Right cardiac atrium (tissue), 5 donors: ENCODE measurements around the gene FGF3. TPM values are rescaled to one million over a fixed set of nuclear protein-coding genes. Genes with fewer than 3 reads are reported as not detected.

Experiments
- ATAC-seq, 2 donors: fragments of 200-7000 bp; cut with Tn5 transposase; one replicate each; pipeline versions ENCODE4 v1.8.0 to v1.9.1; 2020; ENCODE audit warnings: moderate library complexity in 2 of 2, mild to moderate bottlenecking in 1 of 2
- DNase-seq, 3 donors: peaks; one replicate each; pipeline ENCODE4 v3.0.0-alpha.2; 2020
- H3K27ac ChIP-seq: one replicate; pipeline ENCODE4 v1.5.1; 2013; ENCODE audit warnings: mild to moderate bottlenecking, low read length, control low read depth, moderate library complexity
- H3K27me3 ChIP-seq: one replicate; pipeline ENCODE4 v1.6.1; 2013; ENCODE audit not compliant: control insufficient read depth, insufficient read depth
- H3K4me1 ChIP-seq: one replicate; pipeline ENCODE4 v1.6.1; 2013; ENCODE audit warnings: low read length; ENCODE audit not compliant: control insufficient read depth, insufficient read depth
- H3K4me3 ChIP-seq: one replicate; pipeline ENCODE4 v1.5.1; 2013; ENCODE audit warnings: low read length, control low read depth
- H3K9me3 ChIP-seq: one replicate; pipeline ENCODE4 v1.6.1; 2013; ENCODE audit warnings: low read length; ENCODE audit not compliant: control insufficient read depth
- WGBS: extraction: QIAGEN DNeasy Blood & Tissue Kit; methylation state at CpG from one replicate; pipeline ENCODE4 v1.1.7; 2013; 5-methylcytosine and 5-hydroxymethylcytosine counted together
- intact Hi-C, 4 donors: fragments of 100-400 bp; cut with DNase I; formaldehyde crosslinking; loops; one replicate each; pipeline versions ENCODE4 v1.11.0 to v1.14.0; 2022 to 2023
- polyA plus RNA-seq: library from polyadenylated mRNA; stranded (reverse); fragments of 200-250 nt; gene quantifications from one replicate; pipeline ENCODE4 v1.2.3, GENCODE V29; 2013
- total RNA-seq, 4 donors: library from RNA; stranded (reverse); fragmentation: NEBNext Ultra II Directional; extraction: Animal tissue kit (Norgen Biotek cat#: 25700); gene quantifications; one replicate each; pipeline ENCODE4 v1.2.1, GENCODE V29; 2021
- donor health status: healthy with polysubstance abuse.
- donor health status: DM: no; HTN: yes; CAD: no.
- donor health status: DM: no; HTN: no; CAD: no.
- donor health status: DM: no; HTN: yes; CAD: no; lungs with severe emphysema.
- donor health status: DM: yes; HTN: yes; CAD: no.

Gene FGF3
- total and polyA plus RNA-seq, 5 donors: not detected

DNA sequence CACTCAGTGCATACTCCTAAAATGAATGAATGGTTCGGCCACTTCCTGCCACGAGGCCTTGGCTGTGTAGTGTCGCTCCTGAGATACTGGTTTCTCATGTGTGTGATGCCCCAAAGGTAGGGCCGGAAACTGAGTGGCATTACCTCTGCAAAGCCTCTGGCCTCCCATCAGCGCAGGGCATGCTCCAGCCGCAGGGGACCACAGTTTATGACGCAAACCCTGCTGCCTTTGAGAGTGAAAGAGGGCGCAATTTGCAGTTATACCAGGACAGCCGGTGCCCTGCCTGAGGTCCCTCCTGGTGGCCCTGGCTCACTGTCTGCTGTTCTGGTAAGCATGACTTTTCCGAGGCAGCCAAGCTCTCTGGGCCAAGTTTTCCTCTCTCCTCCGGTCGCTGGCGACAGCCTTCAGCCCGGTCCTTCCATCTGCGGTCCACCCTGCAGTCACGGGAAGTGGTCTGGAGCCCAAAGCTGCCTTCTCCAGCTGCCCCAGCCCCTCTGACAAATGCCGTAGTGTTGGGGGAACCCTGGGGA is 2.4 kb upstream of the FGF3 start:
- H3K4me1 ChIP-seq: no peaks in the 10 kb centered on the region
- intact Hi-C loops: no loop called here
- H3K27ac ChIP-seq: no peak overlapping the region
- H3K27me3 ChIP-seq: no peaks in the 10 kb centered on the region
- ATAC-seq: no peak
- no peak for DNase-seq
- H3K4me3 ChIP-seq: no peak overlapping the region
- 70% methylated on average over 17 of the region's 17 CpGs for WGBS
- H3K9me3 ChIP-seq: no peaks in the 10 kb centered on the region

DNA sequence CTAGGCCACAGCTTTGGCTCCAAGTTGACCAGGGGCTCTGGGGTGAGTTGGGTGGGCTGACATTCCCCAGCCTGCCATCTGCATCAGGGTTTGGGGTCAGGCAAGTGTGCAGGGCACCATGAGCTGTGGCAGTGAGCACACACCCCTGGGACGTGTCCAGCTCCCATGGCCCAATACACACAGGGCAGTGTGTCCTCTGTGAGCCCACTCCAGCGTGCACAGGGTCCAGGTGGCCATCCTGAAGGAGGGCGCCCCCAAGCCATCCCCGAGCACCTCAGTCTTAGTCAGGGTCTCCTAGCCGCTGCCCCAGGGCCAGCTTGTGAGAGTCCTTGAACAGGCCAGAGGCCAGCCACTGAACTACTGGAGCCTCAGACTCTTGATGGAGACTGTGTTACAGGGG is 1.2 kb upstream of the FGF3 start:
- Histone ChIP-seq H3K9me3 (no peaks in the 10 kb centered on the region), H3K27ac (no peak overlapping the region), H3K27me3 (no peaks in the 10 kb centered on the region), H3K4me1 (no peaks in the 10 kb centered on the region), H3K4me3 (no peak overlapping the region)
- no peak for DNase-seq
- no peak for ATAC-seq
- intact Hi-C loops: no loop called here
- 82% methylated on average over 5 of the region's 5 CpGs for WGBS

DNA sequence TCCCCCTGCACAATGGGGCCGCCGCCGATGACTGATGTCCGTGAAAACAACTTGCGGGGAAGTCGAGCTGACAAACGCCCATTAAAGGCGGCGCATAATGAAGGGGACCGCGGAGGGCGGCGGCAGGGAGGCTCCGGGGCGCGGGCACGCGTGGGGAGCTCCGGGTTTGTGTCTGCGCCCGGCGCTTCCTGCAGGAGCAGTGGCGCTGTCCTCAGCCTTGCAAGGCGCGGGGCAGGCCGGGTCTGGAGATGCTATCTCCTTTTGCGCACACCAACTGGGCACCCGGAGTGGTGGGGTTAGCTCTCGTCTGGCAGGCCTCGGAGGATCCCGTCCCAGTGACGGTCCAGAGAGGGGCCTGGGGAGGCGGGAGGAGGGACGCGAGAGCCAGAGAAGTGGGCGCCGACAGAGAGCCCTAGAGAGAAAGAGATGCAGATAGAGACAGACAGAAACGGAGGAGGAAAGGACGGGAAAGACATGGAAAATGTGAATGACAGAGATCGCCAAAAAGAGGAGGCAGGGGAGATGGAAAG is 390 bp upstream of the FGF3 start:
- H3K27me3 ChIP-seq: no peaks in the 10 kb centered on the region
- no peaks in the 10 kb centered on the region for H3K9me3 ChIP-seq
- ATAC-seq (no peak), DNase-seq (no peak)
- H3K4me1 ChIP-seq: no peaks in the 10 kb centered on the region
- no peak overlapping the region for H3K27ac ChIP-seq
- intact Hi-C loops: no loop called here
- WGBS: 1% methylated on average over 40 of the region's 40 CpGs
- no peak overlapping the region for H3K4me3 ChIP-seq

DNA sequence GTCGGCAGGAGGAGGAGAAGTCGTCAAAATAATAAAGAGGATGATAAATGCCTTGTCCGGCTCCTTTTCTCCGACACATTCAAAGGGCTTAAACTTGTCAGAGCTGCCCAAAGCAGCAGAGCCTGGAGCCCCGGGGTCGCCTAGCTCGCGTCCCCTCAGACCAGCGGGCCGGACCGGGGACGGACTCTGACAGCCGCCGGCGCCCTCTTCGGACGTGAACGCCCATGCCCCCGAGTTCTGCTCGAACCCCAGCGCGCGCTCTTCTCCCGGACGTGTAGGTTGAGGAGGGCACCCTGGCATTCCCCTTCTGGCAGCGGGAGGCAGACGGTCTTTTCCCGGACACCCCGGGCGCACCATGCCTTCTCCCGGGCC is 999 bp downstream of the FGF3 start:
- intact Hi-C loops: no loop called here
- Histone ChIP-seq H3K4me3 (no peak overlapping the region), H3K27me3 (no peaks in the 10 kb centered on the region), H3K27ac (no peak overlapping the region), H3K9me3 (no peaks in the 10 kb centered on the region), H3K4me1 (no peaks in the 10 kb centered on the region)
- DNase-seq: no peak
- ATAC-seq: no peak
- WGBS: 1% methylated on average over 31 of the region's 31 CpGs

DNA sequence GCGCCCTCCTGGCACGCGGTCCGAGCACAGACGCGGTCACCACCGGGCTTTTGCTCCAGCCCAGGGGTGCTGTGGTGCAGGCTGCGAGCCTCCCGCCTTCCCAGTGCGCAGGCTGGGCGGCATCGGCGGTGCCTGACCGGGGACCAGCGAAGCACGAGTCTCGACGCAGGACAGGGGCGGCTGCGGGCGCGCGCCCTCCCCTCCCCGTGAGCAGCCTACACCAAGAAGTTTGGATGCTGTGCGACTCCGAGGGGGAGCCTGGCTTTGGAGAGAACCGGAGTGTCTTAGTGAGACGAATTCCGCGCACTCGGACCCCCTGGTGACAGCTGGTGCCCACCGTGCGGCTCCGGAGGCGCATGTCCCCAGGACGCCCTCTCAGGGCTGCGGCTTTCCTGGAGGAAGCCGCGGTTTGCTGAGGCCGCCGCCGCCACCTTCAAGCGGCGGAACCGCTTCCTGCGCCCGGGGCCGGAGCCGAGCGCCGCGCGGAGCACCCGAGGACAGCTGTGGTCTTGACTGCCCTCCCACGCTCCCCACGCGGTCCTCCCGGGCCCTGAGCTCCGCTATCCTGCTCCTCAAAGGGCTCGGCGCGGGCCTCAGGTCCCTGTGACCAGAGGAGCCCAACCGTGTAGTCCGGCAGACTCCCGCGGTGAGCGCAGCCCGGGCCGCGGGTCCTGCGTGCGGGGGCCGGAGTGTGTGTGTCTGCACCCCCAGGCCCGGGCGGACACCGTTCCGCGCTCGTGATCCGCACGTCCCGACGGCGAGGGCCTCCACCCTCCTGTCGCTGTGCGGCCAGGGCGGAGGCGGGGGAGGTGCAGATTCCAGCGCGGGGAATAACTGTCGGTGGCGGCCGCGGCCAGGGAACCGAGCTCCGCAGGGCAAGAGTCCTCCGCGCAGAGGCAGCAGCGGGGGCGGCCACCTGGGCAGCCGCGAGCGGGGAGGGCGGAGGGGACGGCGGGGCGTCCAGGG is 1.7 kb downstream of the FGF3 start:
- WGBS: under 1% methylated on average over 107 of the region's 107 CpGs
- H3K27me3 ChIP-seq: no peaks in the 10 kb centered on the region

DNA sequence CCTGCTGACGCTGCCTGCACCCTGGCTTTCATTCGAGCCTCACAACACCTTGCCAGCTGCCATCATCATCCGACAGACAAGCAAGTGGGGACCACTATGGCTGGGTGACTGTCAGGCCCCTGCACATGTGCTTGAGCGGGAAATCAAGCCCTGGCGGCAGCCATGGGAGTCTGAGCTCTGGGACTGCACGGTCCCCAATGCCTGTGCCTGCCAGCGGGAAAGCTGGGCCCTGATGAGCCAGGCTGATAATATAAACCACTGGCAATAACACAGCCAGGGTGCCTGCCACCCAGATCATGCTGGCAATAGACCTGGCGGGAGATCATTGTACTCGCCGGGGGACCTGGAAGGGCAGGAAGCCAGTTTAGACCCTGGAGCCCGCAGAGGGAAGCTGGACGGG is 2.5 kb downstream of the FGF3 start:
- no peaks in the 10 kb centered on the region for H3K4me1 ChIP-seq
- no peaks in the 10 kb centered on the region for H3K9me3 ChIP-seq
- H3K27ac ChIP-seq: no peak overlapping the region
- no peak overlapping the region for H3K4me3 ChIP-seq
- intact Hi-C loops: no loop called here
- DNase-seq (peak in 1 of 3 donors; percentile 7), ATAC-seq (no peak)
- 27% methylated on average over 12 of the region's 12 CpGs for WGBS
- no peaks in the 10 kb centered on the region for H3K27me3 ChIP-seq

More for the DNA sequence above, 1.7 kb downstream of the FGF3 start:
- ATAC-seq: no peak
- intact Hi-C loops: no loop called here
- no peaks in the 10 kb centered on the region for H3K4me1 ChIP-seq
- no peak overlapping the region for H3K4me3 ChIP-seq
- DNase-seq: no peak
- H3K27ac ChIP-seq: no peak overlapping the region
- H3K9me3 ChIP-seq: no peaks in the 10 kb centered on the region

DNA sequence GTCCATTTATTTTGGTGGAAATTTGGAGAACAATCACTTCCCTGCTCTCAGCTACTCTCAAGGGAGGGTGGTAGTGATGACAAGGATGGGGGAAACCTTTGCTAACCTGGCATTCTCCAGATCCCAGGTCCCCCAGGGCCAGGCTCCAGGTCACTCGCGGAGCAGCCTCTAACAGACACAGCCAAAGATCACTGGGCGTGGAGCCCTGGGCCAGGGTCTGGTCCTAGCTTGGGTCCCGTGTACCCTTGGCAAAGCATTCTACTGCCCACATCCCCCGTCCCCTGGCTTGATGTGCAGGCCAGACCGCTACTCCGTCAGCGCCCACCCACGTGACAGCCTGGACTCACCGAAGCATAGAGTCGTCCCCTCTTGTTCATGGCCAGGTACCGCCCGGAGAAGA is 3.2 kb downstream of the FGF3 start:
- 84% methylated on average over 13 of the region's 13 CpGs for WGBS
- Histone ChIP-seq H3K27me3 (no peaks in the 10 kb centered on the region), H3K4me1 (no peaks in the 10 kb centered on the region), H3K9me3 (no peaks in the 10 kb centered on the region), H3K4me3 (no peak overlapping the region), H3K27ac (no peak overlapping the region)
- intact Hi-C loops: no loop called here
- ATAC-seq: no peak
- no peak for DNase-seq

DNA sequence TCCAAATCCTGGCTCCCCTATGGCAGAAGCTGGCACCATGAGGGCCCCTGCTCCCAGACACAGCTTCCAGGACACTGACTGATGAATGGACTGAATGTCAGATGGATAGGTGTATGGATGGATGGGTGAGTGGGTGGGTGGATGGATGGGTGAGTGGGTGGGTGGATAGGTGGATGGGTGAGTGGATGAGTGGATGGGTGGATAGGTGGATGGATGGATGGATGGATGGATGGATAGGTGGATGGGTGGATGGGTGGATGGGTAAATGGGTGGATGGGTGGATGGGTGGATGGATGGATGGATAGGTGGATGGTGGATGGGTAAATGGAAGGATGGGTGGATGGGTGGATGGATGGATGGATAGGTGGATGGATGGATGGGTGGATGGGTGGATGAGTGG is 4.3 kb downstream of the FGF3 start:
- intact Hi-C loops: no loop called here
- no peaks in the 10 kb centered on the region for H3K4me1 ChIP-seq
- no peaks in the 10 kb centered on the region for H3K9me3 ChIP-seq
- H3K4me3 ChIP-seq: no peak overlapping the region
- no peaks in the 10 kb centered on the region for H3K27me3 ChIP-seq
- DNase-seq: peak in 1 of 3 donors; percentile 3
- no peak overlapping the region for H3K27ac ChIP-seq
- ATAC-seq: no peak

DNA sequence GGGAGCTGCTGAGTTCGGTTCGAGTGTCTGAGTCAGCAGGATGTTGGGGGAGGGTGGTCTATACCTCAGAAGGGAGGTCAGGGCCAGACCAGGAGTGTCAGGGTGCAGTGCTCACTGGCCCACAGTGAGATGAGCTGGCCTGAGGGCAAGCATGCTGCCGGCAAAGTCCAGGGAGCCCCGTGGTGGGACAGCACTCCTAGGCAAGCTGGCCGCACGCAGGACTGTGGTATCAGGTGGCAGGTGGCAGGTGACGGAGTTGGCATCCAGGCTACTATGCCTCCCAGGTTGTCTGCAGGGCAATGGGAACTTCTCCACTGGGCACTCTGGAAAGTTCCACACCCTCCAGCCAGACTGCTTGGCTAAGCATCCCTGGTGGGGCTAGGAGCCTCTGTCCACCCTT is 4.8 kb downstream of the FGF3 start:
- no peak overlapping the region for H3K4me3 ChIP-seq
- ATAC-seq: no peak
- no peaks in the 10 kb centered on the region for H3K9me3 ChIP-seq
- no peaks in the 10 kb centered on the region for H3K27me3 ChIP-seq
- DNase-seq: peak in 1 of 3 donors; percentile 11
- WGBS: 83% methylated on average over 7 of the region's 7 CpGs
- intact Hi-C loops: no loop called here
- no peaks in the 10 kb centered on the region for H3K4me1 ChIP-seq
- no peak overlapping the region for H3K27ac ChIP-seq

DNA sequence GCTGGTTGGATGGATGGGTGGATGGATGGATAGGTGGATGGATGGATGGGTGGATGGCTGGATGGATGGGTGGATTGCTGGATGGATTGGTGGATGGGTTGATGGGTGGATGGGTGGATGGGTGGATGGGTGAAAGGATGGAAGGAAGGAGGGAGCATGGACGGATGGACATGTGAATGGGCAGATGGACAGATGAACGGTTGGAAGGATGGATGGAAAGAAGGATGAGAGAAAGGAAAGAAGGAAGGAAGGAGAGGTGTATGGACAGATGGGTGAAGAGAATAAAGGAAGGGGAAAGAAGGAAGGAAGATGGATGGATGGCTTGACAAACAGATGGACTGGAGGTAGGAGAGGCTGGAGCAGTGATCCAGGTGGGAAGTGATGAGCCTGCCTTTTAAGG is 5.4 kb downstream of the FGF3 start:
- Histone ChIP-seq H3K4me1 (no peaks in the 10 kb centered on the region), H3K4me3 (no peak overlapping the region), H3K27me3 (no peaks in the 10 kb centered on the region), H3K27ac (no peak overlapping the region), H3K9me3 (no peaks in the 10 kb centered on the region)
- DNase-seq: no peak
- 87% methylated on average over 2 of the region's 2 CpGs for WGBS
- intact Hi-C loops: no loop called here
- ATAC-seq: no peak

DNA sequence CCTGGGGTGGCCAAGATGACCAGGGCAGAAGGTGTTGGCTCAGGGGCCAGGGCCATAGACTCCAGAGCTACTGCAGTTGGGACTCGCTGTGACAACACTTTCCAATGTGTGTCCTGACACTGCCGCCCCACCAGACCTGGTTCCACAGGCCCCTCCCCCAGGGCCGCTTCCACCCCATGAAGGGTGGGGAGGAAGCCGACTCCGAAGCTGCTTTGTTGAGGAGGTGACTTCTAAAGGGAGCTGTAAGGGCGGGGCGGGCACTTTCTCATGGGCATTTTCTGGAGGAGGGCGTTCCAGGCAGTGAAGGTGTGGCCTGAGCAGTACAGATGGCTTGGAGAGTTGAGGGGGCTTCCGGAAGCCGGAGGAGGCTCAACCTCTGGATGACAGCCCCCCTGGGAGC is 6.3 kb downstream of the FGF3 start:
- no peak for ATAC-seq
- H3K4me1 ChIP-seq: no peaks in the 10 kb centered on the region

More for the DNA sequence above, 6.3 kb downstream of the FGF3 start:
- intact Hi-C loops: no loop called here
- no peak overlapping the region for H3K4me3 ChIP-seq
- no peaks in the 10 kb centered on the region for H3K9me3 ChIP-seq
- DNase-seq: peak in 1 of 3 donors; percentile 11
- no peak overlapping the region for H3K27ac ChIP-seq
- WGBS: 82% methylated on average over 10 of the region's 10 CpGs
- H3K27me3 ChIP-seq: no peaks in the 10 kb centered on the region
